Lower leg skin (tissue), 4 donors: ENCODE data around the gene METAP1D. TPM values are rescaled to one million over a fixed set of nuclear protein-coding genes. Genes with fewer than 3 reads are reported as not detected.
A peak's percentile ranks its signal among the peaks of the same experiment; 100 is the strongest.

Experiments
- DNase-seq, 2 donors: peaks; one replicate each; pipeline ENCODE4 v3.0.0-alpha.2; 2019; ENCODE audit warnings: low spot score in 2 of 2
- H3K4me3 ChIP-seq: fragments of 200-600 bp; sonication (generic); 2 replicates; pipeline ENCODE4 v1.5.1; 2017; ENCODE audit warnings: mild to moderate bottlenecking, low read depth; ENCODE audit not compliant: poor library complexity, severe bottlenecking
- CTCF ChIP-seq, 3 donors: fragments of 450-650 bp; IDR thresholded peaks; one replicate each; pipeline ENCODE4 v1.5.1; 2016; ENCODE audit warnings: antibody characterized with exemption in 3 of 3, mild to moderate bottlenecking in 3 of 3, moderate library complexity in 2 of 3
- POLR2A ChIP-seq, 2 donors: fragments of 450-650 bp; IDR thresholded peaks; one replicate each; pipeline ENCODE4 v1.6.1; 2016 to 2017; ENCODE audit warnings: antibody characterized with exemption in 2 of 2, mild to moderate bottlenecking in 1 of 2, moderate library complexity in 1 of 2
- WGBS, 2 donors: methylation state at CpG; one replicate each; pipeline ENCODE4 v1.1.5; 2018; 5-methylcytosine and 5-hydroxymethylcytosine counted together
- intact Hi-C: fragments of 100-400 bp; cut with DNase I; formaldehyde crosslinking; loops from one replicate; pipeline ENCODE4 v1.15.0; 2023; ENCODE audit warnings: low total_unique reads
- total RNA-seq, 4 donors: library from RNA; depleted of rRNA; stranded (reverse); fragments of >200 nt; gene quantifications; one replicate each; pipeline ENCODE4 v1.1.0, GENCODE V29; 2016

METAP1D gene
- total RNA-seq, 4 donors from 2014 or later = 3.1 to 5.4 (median 4.5) TPM

GRCh38 chr2:172094294-172095145 is 94.8 kb downstream of the METAP1D start:
- intact Hi-C loops = no loop called here
- TF ChIP-seq POLR2A (IDR thresholded peaks at IDR 0.05) (no peak), CTCF (IDR thresholded peaks at IDR 0.05) (no peak)
- peak in 1 of 2 donors; percentile 86 for DNase-seq
- peak overlapping the region; percentile 37 for H3K4me3 ChIP-seq
- WGBS, 2 donors = 2 to 3% methylated on average over 61 to 63 of the region's 66 CpGs

GRCh38 chr2:172095146-172095904 is 95.6 kb downstream of the METAP1D start:
- TF ChIP-seq CTCF (IDR thresholded peaks at IDR 0.05) = no peak
- TF ChIP-seq POLR2A (IDR thresholded peaks at IDR 0.05) = no peak
- peak; percentile 73 to 92 for DNase-seq
- intact Hi-C loops = no loop called here
- H3K4me3 ChIP-seq = peak overlapping the region; percentile 37
- 1 to 2% methylated on average over 40 to 51 of the region's 51 CpGs for WGBS, 2 donors

GRCh38 chr2:172095905-172096625 is 96.3 kb downstream of the METAP1D start:
- 3 to 6% methylated on average over 24 to 38 of the region's 40 CpGs for WGBS, 2 donors
- DNase-seq = peak in 1 of 2 donors; percentile 82

GRCh38 chr2:172096626-172097547 is 97.1 kb downstream of the METAP1D start:
- DNase-seq = peak in 1 of 2 donors; percentile 84
- H3K4me3 ChIP-seq = no peak overlapping the region
- WGBS, 2 donors = 3% methylated on average over 45 to 55 of the region's 55 CpGs
- TF ChIP-seq POLR2A (IDR thresholded peaks at IDR 0.05) = no peak
- intact Hi-C loops = no loop called here

More at GRCh38 chr2:172095905-172096625, 96.3 kb downstream of the METAP1D start:
- intact Hi-C loops = no loop called here
- H3K4me3 ChIP-seq = no peak overlapping the region
- no peak for TF ChIP-seq CTCF (IDR thresholded peaks at IDR 0.05)
- TF ChIP-seq POLR2A (IDR thresholded peaks at IDR 0.05) = no peak

- no peak overlapping the region for H3K4me3 ChIP-seq
Measured at GRCh38 chr2:172097557-172098131, 97.9 kb downstream of the METAP1D start.

More at GRCh38 chr2:172097557-172098131, 97.9 kb downstream of the METAP1D start:
- peak in 1 of 2 donors; percentile 71 for DNase-seq
- intact Hi-C loops = no loop called here
- 31 to 38% methylated on average over 9 of the region's 9 CpGs for WGBS, 2 donors
- TF ChIP-seq CTCF (IDR thresholded peaks at IDR 0.05) = no peak
- TF ChIP-seq POLR2A (IDR thresholded peaks at IDR 0.05) = no peak
